Gastrocnemius medialis (tissue), 4 donors: Measurements from ENCODE around the gene CYP2R1. TPM values are rescaled to one million over a fixed set of nuclear protein-coding genes. Genes with fewer than 3 reads are reported as not detected.

Source experiments
- ATAC-seq, 2 donors: fragments of 150-250 bp; one replicate each; pipeline ENCODE4 v1.9.1; 2016
- DNase-seq, 2 donors: peaks; one replicate each; pipeline ENCODE4 v3.0.0-alpha.2; 2019
- H3K27ac ChIP-seq, 4 donors: fragments of 200-600 bp; sonication (generic); 1 replicate in 1 of 4; 2 replicates in 3 of 4; pipeline ENCODE4 v1.5.1; 2016 to 2018; ENCODE audit warnings: mild to moderate bottlenecking in 2 of 4, moderate library complexity in 1 of 4
- H3K27me3 ChIP-seq, 3 donors: fragments of 200-600 bp; sonication (generic) in 2 of 3; 1 replicate in 1 of 3; 2 replicates in 2 of 3; pipeline versions ENCODE4 v1.5.1 to v1.6.0; 2016 to 2019; ENCODE audit warnings: mild to moderate bottlenecking in 1 of 3, moderate library complexity in 1 of 3
- H3K36me3 ChIP-seq, 2 donors: fragments of 200-600 bp; sonication (generic) in 1 of 2; one replicate each; pipeline ENCODE4 v1.5.1; 2017 to 2018
- H3K4me1 ChIP-seq, 2 donors: fragments of 200-600 bp; sonication (generic) in 1 of 2; one replicate each; pipeline ENCODE4 v1.5.1; 2016 to 2017; ENCODE audit warnings: mild to moderate bottlenecking in 2 of 2
- H3K4me3 ChIP-seq, 4 donors: fragments of 200-600 bp; sonication (generic) in 3 of 4; 1 replicate in 1 of 4; 2 replicates in 3 of 4; pipeline ENCODE4 v1.5.1; 2016 to 2019; ENCODE audit warnings: mild to moderate bottlenecking in 2 of 4
- H3K9me3 ChIP-seq, 3 donors: fragments of 200-600 bp; sonication (generic) in 2 of 3; 1 replicate in 1 of 3; 2 replicates in 2 of 3; pipeline ENCODE4 v1.5.1; 2016 to 2019
- POLR2A ChIP-seq, 2 donors: fragments of 450-650 bp; IDR thresholded peaks; one replicate each; pipeline ENCODE4 v1.6.1; 2017; ENCODE audit warnings: antibody characterized with exemption in 2 of 2, mild to moderate bottlenecking in 2 of 2, moderate library complexity in 2 of 2
- in situ Hi-C, 4 donors: fragments of 200-750 bp; cut with MboI; loops; one replicate each; pipeline versions ENCODE4 v1.15.0 to v1.8.0; 2017; ENCODE audit warnings: low sequenced_read_pairs in 4 of 4
- intact Hi-C: fragments of 100-400 bp; cut with DNase I; formaldehyde crosslinking; loops from one replicate; pipeline ENCODE4 v1.15.1; 2023; ENCODE audit warnings: low total_unique reads
- total RNA-seq, 4 donors: library from RNA; depleted of rRNA; stranded (reverse); fragments of >200 nt; gene quantifications; one replicate each; pipeline versions ENCODE4 v1.1.0 to v1.2.3, GENCODE V29; 2016
- TF ChIP-seq, protein P1 (sequence below), 5 experiments: fragments of 450-650 bp in 3 of 5; fragments of 200-600 bp in 2 of 5; sonication (generic) in 2 of 5; IDR thresholded peaks in 4 of 5; conservative IDR thresholded peaks in 1 of 5; 1 replicate in 4 of 5; 2 replicates in 1 of 5; pipeline ENCODE4 v1.5.1; 2016 to 2019; ENCODE audit warnings: antibody characterized with exemption in 5 of 5, mild to moderate bottlenecking in 3 of 5, moderate library complexity in 3 of 5

Gene CYP2R1
- total RNA-seq, 4 donors from 2014 or later = 4.6 to 9.2 (median 4.8) TPM

DNA sequence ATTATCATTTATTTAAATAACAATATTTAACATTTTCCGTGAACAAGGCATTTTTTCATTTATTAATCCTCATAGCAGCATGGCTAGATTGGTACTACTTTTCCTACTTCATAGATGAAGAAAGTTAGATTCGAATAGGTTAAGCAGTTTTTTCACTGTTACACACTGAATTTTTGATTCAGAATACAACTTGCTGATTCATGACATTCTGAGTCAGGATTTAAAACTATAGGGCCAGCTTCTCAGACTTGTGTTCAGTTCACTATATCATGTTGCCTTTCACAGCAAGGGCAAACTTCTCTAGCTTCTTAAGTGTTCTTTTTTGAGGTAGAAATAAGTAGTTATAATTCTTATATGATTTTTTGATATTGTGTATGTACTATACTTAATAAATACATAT is 31.5 kb downstream of the CYP2R1 start:
- DNase-seq = no peak
- no peak for ATAC-seq
- Histone ChIP-seq H3K36me3 (no peaks in the 10 kb centered on the region), H3K4me3 (no peak overlapping the region), H3K9me3 (no peaks in the 10 kb centered on the region), H3K27me3 (no peaks in the 10 kb centered on the region), H3K27ac (no peak overlapping the region), H3K4me1 (no peaks in the 10 kb centered on the region)
- in situ Hi-C loops = no loop called here
- intact Hi-C loops = no loop called here
- no peak for TF ChIP-seq POLR2A (IDR thresholded peaks at IDR 0.05)
- TF ChIP-seq, protein P1, sequence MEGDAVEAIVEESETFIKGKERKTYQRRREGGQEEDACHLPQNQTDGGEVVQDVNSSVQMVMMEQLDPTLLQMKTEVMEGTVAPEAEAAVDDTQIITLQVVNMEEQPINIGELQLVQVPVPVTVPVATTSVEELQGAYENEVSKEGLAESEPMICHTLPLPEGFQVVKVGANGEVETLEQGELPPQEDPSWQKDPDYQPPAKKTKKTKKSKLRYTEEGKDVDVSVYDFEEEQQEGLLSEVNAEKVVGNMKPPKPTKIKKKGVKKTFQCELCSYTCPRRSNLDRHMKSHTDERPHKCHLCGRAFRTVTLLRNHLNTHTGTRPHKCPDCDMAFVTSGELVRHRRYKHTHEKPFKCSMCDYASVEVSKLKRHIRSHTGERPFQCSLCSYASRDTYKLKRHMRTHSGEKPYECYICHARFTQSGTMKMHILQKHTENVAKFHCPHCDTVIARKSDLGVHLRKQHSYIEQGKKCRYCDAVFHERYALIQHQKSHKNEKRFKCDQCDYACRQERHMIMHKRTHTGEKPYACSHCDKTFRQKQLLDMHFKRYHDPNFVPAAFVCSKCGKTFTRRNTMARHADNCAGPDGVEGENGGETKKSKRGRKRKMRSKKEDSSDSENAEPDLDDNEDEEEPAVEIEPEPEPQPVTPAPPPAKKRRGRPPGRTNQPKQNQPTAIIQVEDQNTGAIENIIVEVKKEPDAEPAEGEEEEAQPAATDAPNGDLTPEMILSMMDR (IDR thresholded peaks at IDR 0.05 in 4 of 5, conservative IDR thresholded peaks at IDR 0.05 in 1 of 5) = no peak

DNA sequence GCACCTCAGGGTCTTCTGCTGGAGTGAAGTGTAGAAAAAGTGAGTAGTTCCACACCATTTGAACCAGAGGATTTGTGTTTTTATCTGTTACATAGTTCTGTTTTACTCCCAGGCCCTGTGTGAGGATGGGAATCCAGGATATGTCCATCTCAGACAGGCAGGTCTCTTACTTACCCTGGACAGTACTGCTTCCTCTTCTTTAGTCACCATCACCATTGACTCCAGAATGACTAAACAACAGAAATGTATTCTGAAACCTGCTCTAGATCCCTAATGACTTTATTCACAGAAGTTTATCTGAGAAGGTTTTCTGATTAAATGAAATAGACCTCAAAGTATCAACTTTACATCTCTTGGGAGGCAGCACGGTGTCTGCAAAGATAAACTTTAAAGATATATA is 33.6 kb downstream of the CYP2R1 start:
- no peak for TF ChIP-seq POLR2A (IDR thresholded peaks at IDR 0.05)
- TF ChIP-seq, protein P1 (IDR thresholded peaks at IDR 0.05 in 4 of 5, conservative IDR thresholded peaks at IDR 0.05 in 1 of 5) = no peak
- Histone ChIP-seq H3K4me1 (no peaks in the 10 kb centered on the region), H3K36me3 (no peaks in the 10 kb centered on the region), H3K27me3 (no peaks in the 10 kb centered on the region), H3K9me3 (no peaks in the 10 kb centered on the region), H3K4me3 (no peak overlapping the region), H3K27ac (no peak overlapping the region)
- DNase-seq (no peak), ATAC-seq (no peak)
- in situ Hi-C loops (no loop called here), intact Hi-C loops (no loop called here)

DNA sequence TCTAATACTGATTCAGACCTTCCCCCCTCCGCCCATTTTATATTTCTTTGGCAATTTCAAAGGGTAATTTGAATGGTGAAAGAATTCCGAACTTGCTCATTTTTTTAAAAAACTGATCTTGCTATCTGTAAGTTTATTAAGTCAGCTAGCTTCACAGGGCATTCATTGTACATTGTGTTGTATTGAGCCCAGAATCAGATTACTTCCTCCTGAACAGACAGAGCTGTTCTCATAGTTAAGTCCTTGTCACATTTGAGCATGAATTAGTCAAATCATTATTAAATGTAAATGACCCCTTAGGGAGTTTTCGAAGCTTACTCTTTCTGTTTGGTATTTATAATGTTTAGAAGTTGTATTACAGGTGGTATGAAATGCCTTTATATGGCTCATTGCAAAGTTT is 34.4 kb downstream of the CYP2R1 start:
- ATAC-seq = no peak
- DNase-seq = no peak
- no peaks in the 10 kb centered on the region for H3K36me3 ChIP-seq
- in situ Hi-C loops = no loop called here
- H3K27me3 ChIP-seq = no peaks in the 10 kb centered on the region
- TF ChIP-seq, protein P1 (IDR thresholded peaks at IDR 0.05 in 4 of 5, conservative IDR thresholded peaks at IDR 0.05 in 1 of 5) = no peak
- no peak for TF ChIP-seq POLR2A (IDR thresholded peaks at IDR 0.05)
- intact Hi-C loops = no loop called here
- no peak overlapping the region for H3K27ac ChIP-seq
- no peaks in the 10 kb centered on the region for H3K4me1 ChIP-seq
- no peaks in the 10 kb centered on the region for H3K9me3 ChIP-seq
- H3K4me3 ChIP-seq = no peak overlapping the region

DNA sequence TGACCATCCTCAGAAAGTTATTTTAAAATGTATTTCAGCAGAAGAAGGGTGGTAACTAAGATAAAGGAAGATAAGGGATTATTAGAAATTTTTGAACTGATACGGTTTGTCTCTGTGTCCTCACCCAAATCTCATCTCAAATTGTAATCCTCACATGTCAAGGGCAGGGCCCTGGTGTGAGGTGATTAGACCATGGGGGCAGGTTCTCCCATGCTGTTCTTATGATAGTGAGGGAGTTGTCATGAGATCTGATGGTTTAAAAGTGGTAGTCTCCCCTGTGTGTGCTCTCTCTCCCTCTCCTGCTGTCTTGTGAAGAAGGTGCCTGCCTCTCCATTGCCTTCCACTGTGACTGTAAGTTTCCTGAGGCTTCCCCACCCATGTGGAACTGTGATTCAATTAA is 36.1 kb downstream of the CYP2R1 start:
- intact Hi-C loops = no loop called here
- Histone ChIP-seq H3K9me3 (no peaks in the 10 kb centered on the region), H3K4me1 (no peaks in the 10 kb centered on the region), H3K27ac (no peak overlapping the region), H3K27me3 (no peaks in the 10 kb centered on the region), H3K4me3 (no peak overlapping the region), H3K36me3 (no peaks in the 10 kb centered on the region)
- no peak for DNase-seq
- ATAC-seq = no peak
- TF ChIP-seq POLR2A (IDR thresholded peaks at IDR 0.05) = no peak
- TF ChIP-seq, protein P1 (IDR thresholded peaks at IDR 0.05 in 4 of 5, conservative IDR thresholded peaks at IDR 0.05 in 1 of 5) = no peak
- in situ Hi-C loops = no loop called here

DNA sequence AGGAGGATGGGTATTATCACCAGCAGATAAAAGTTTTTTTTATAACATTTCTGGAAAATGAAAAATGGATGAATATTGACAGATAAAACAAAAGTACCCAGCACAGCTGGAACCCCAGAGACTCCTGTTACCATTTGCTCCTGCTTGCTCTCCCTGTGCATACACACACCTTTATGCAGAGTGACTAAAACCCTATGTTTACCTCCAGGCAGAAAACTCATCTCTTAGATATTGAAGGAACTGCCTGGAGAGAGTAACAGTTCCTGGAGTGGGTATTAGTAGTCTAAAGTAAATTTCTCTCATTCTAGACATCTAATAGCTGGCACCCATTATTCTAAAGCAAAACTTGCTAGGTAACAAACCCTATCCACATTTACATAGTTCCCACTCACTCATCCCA is 38.0 kb downstream of the CYP2R1 start:
- TF ChIP-seq, protein P1 (IDR thresholded peaks at IDR 0.05 in 4 of 5, conservative IDR thresholded peaks at IDR 0.05 in 1 of 5) = no peak
- no peaks in the 10 kb centered on the region for H3K4me1 ChIP-seq
- H3K36me3 ChIP-seq = no peaks in the 10 kb centered on the region
- ATAC-seq (no peak), DNase-seq (no peak)
- H3K4me3 ChIP-seq = no peak overlapping the region
- no peak overlapping the region for H3K27ac ChIP-seq
- H3K27me3 ChIP-seq = no peaks in the 10 kb centered on the region
- in situ Hi-C loops = no loop called here
- intact Hi-C loops = no loop called here
- H3K9me3 ChIP-seq = no peaks in the 10 kb centered on the region
